ENCODE measurements around the gene TRIB2. TPM values are rescaled to one million over a fixed set of nuclear protein-coding genes. Genes with fewer than 3 reads are reported as not detected.

Gene TRIB2
- total RNA-seq, 1 donor from 2014 or later = 57.8 TPM

DNA sequence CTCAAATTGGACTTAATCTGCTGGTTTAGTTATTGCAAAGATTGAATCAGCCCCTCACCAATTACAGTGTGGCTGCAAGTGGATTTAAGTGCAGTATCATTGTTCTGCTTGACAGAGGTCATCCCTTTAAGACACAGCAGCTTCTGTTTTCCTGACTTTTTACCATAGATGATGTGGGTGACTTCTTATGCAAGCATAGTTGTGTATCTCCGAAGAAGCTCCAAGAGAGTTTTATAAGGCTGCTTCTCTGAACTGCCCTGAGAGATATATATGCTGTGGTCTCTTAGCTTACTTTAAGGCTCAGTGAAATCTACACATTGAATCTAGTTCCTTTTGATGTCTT is 3.5 kb downstream of the TRIB2 start:
- Mint-ChIP-seq H3K4me3 (ENCODE audit: low read depth) (peak overlapping the region; percentile 98), H3K4me1 (ENCODE audit: low read depth) (peaks cover 34% of the 10 kb centered on the region), H3K27me3 (no peaks in the 10 kb centered on the region), H3K9me3 (ENCODE audit: low read depth) (no peaks in the 10 kb centered on the region), H3K36me3 (ENCODE audit: insufficient read depth) (peaks cover 13% of the 10 kb centered on the region), H3K27ac (no peak overlapping the region)
- TF ChIP-seq, protein P1, sequence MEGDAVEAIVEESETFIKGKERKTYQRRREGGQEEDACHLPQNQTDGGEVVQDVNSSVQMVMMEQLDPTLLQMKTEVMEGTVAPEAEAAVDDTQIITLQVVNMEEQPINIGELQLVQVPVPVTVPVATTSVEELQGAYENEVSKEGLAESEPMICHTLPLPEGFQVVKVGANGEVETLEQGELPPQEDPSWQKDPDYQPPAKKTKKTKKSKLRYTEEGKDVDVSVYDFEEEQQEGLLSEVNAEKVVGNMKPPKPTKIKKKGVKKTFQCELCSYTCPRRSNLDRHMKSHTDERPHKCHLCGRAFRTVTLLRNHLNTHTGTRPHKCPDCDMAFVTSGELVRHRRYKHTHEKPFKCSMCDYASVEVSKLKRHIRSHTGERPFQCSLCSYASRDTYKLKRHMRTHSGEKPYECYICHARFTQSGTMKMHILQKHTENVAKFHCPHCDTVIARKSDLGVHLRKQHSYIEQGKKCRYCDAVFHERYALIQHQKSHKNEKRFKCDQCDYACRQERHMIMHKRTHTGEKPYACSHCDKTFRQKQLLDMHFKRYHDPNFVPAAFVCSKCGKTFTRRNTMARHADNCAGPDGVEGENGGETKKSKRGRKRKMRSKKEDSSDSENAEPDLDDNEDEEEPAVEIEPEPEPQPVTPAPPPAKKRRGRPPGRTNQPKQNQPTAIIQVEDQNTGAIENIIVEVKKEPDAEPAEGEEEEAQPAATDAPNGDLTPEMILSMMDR (IDR thresholded peaks at IDR 0.05; ENCODE audit: unreplicated experiment) = no peak
- no peak for DNase-seq (ENCODE audit: low spot score, unreplicated experiment)

DNA sequence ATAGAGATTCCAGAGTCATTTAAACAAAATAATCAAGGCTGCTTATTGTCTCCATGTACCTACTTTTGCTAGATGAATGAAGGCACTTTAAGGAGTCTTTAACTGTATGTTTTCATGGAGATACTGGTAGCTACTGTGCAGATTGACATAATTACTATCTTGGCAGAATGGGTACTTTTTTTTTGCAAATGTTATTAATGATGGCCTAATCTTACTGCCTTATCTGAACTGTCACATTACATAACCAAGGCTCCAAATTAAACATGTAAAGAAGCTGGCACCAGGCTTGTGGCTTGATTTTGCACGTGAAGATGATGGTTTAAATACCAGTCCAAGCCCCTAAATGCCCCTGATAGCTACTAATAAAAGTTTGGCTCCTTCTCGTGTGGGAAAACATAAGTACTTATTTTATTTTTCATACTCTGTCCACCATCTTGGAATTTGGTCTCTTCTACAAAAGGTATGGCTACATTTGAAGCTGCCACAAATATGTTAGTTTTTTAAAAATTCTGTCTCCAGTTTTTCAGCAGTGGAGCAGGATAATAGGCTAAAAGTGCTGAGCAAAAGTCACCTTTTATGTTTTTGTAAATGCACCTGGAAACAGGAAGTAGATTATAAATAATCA is 4.1 kb downstream of the TRIB2 start:
- TF ChIP-seq, protein P1 (IDR thresholded peaks at IDR 0.05; ENCODE audit: unreplicated experiment) = no peak
- Mint-ChIP-seq H3K36me3 (ENCODE audit: insufficient read depth) (peaks cover 15% of the 10 kb centered on the region), H3K9me3 (ENCODE audit: low read depth) (no peaks in the 10 kb centered on the region), H3K4me3 (ENCODE audit: low read depth) (peak overlapping the region; percentile 98), H3K27me3 (no peaks in the 10 kb centered on the region), H3K4me1 (ENCODE audit: low read depth) (peaks cover 30% of the 10 kb centered on the region), H3K27ac (no peak overlapping the region)
- no peak for DNase-seq (ENCODE audit: low spot score, unreplicated experiment)

DNA sequence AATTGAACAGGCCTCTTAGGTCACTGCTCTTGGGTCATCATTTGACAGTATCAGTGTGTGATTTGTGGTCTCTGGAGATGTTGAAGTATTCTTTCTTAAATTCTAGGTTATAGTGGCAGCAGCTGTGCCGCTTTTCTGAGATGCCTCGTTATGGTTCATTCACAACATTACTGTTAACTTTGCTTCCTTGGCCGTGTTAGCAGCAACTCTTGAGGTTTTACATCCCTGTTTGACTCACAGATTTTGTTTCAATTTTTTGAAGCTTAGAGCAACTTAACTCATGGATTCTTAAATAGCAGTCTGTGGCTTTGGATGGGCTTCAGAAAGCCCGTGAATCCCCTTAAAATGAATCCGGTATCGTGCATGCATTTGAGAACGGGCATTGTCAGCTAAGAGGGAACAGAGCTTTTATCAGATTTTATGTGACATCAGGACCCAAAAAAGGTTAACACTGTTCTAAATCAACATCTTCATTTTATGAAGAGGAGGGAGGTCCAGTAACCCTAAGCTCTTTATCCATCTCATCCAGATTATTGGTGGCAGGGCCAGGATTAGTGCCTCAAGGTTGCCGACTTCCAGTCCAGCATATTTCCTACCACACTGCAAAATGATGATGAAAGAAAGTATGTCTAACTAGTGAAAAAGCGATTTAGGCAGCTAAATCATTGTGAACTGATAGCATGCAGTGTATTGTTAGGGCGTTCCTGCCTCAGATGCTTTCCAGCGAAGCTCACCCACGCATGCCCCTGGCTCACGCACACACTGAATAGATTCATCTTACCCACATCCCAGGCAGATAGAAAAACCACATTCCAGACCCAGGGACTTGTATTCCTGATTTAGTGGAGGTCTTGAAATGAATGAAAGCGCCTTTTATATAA is 5.1 kb downstream of the TRIB2 start:
- no peak for DNase-seq (ENCODE audit: low spot score, unreplicated experiment)
- no peaks in the 10 kb centered on the region for H3K9me3 Mint-ChIP-seq (ENCODE audit: low read depth)
- H3K36me3 Mint-ChIP-seq (ENCODE audit: insufficient read depth) = peaks cover 18% of the 10 kb centered on the region
- peak overlapping the region; percentile 98 for H3K4me3 Mint-ChIP-seq (ENCODE audit: low read depth)
- peaks cover 30% of the 10 kb centered on the region for H3K4me1 Mint-ChIP-seq (ENCODE audit: low read depth)
- no peak overlapping the region for H3K27ac Mint-ChIP-seq
- H3K27me3 Mint-ChIP-seq = no peaks in the 10 kb centered on the region
- TF ChIP-seq, protein P1 (IDR thresholded peaks at IDR 0.05; ENCODE audit: unreplicated experiment) = no peak

DNA sequence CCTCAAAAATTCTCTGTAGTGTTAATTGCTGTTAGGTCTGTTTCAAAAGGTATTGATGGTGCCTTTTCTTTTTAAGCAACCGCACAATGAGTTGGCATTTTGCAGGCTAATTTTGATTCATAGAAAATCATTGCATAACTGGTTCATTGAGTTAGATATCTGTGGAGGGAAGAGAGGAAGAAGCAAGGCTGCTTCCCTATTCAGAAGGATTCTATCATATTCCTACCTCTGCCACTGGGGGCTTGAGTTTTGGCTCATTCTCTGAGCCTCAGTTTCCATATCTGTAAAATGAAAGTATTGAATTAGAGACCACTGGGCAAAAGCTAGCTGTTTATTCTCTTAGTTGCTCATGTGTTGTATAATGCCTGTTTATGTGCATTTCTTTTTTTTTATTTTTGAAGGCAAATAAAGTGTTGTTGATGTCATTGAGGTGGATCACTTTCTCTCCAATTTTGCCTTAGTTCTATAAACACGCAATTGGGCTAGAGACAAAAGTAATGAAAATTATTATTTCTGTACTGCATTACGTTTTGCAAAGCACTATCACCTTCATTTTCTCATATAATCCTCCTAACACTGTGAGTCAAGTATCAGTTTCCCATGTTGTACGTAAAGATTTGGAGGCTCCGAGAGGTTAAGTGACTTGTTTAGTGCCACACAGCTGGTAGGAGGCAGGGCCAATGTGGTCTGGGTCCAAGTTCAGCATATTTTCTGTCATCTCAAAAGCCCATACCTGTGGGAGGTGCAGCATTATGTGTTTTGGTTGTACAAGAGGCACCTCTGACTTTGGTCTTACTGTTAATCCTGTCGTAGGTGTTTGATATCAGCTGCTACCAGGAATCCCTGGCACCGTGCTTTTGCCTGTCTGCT is 5.9 kb downstream of the TRIB2 start:
- Mint-ChIP-seq H3K36me3 (ENCODE audit: insufficient read depth) (peaks cover 18% of the 10 kb centered on the region), H3K27me3 (no peaks in the 10 kb centered on the region), H3K4me1 (ENCODE audit: low read depth) (peaks cover 36% of the 10 kb centered on the region), H3K4me3 (ENCODE audit: low read depth) (no peak overlapping the region), H3K27ac (no peak overlapping the region), H3K9me3 (ENCODE audit: low read depth) (no peaks in the 10 kb centered on the region)
- DNase-seq (ENCODE audit: low spot score, unreplicated experiment) = no peak
- TF ChIP-seq, protein P1 (IDR thresholded peaks at IDR 0.05; ENCODE audit: unreplicated experiment) = peak; percentile 17

All from progenitor cell of endocrine pancreas (in vitro differentiated cells).